Pancreas (tissue), 10 donors: Measurements from ENCODE around the gene SGO2. TPM values are rescaled to one million over a fixed set of nuclear protein-coding genes. Genes with fewer than 3 reads are reported as not detected.
"Not testable (repeated sequence)": the region's sequence is repeated elsewhere in the genome, so short reads cannot be mapped to it uniquely, and the experiment has no call there.

ENCODE experiments used
- ATAC-seq, 4 donors: fragments of 200-7000 bp; cut with Tn5 transposase; one replicate each; pipeline versions ENCODE4 v1.8.0 to v1.9.1; 2020; ENCODE audit warnings: mild to moderate bottlenecking in 4 of 4, moderate library complexity in 4 of 4
- DNase-seq, 6 donors: peaks; one replicate each; pipeline ENCODE4 v3.0.0-alpha.2; 2020
- FAIRE-seq: peaks from 2 replicates; lab custom pipeline; 2012; peaks lifted over from hg19 to GRCh38; lab: Jason Lieb, UNC
- H3K27ac ChIP-seq, 4 donors: fragments of 200-600 bp; sonication (generic); 1 replicate in 3 of 4; 2 replicates in 1 of 4; pipeline versions ENCODE4 v1.5.0 to v1.8.0; 2020
- H3K27me3 ChIP-seq, 4 donors: fragments of 200-600 bp; one replicate each; pipeline ENCODE4 v1.8.0; 2021
- H3K36me3 ChIP-seq, 3 donors: fragments of 200-600 bp; sonication (generic) in 1 of 3; one replicate each; pipeline versions ENCODE4 v1.5.0 to v1.8.0; 2020 to 2021
- H3K4me1 ChIP-seq, 3 donors: fragments of 200-600 bp; one replicate each; pipeline ENCODE4 v1.8.0; 2021
- H3K4me3 ChIP-seq, 4 donors: fragments of 200-600 bp; sonication (generic) in 2 of 4; one replicate each; pipeline versions ENCODE4 v1.5.0 to v1.8.0; 2020 to 2021
- H3K9me3 ChIP-seq, 4 donors: fragments of 200-600 bp; one replicate each; pipeline ENCODE4 v1.8.0; 2021
- WGBS, 2 donors: extraction: QIAGEN DNeasy Blood & Tissue Kit; methylation state at CpG; one replicate each; pipeline ENCODE4 v1.1.7; 2013; 5-methylcytosine and 5-hydroxymethylcytosine counted together
- intact Hi-C, 3 donors: fragments of 100-400 bp; cut with DNase I; formaldehyde crosslinking; loops; one replicate each; pipeline versions ENCODE4 v1.11.1 to v1.14.2; 2022
- polyA plus RNA-seq, 2 donors: library from polyadenylated mRNA; stranded (reverse); fragments of 200-250 nt; gene quantifications; one replicate each; pipeline ENCODE4 v1.2.3, GENCODE V29; 2013
- total RNA-seq, 6 donors: library from RNA; stranded (reverse); fragmentation: NEBNext Ultra II Directional in 4 of 6; extraction: Animal tissue kit (Norgen Biotek cat#: 25700) in 4 of 6; gene quantifications; one replicate each; pipeline versions ENCODE4 v1.2.1 to v1.2.4, GENCODE V29; 2021 to 2023
- TF ChIP-seq, protein P1 (sequence below), 4 donors: fragments of 200-600 bp; sonication (generic) in 3 of 4; IDR thresholded peaks; one replicate each; pipeline versions ENCODE4 v1.5.0 to v1.8.0; 2021; ENCODE audit warnings: antibody characterized with exemption in 4 of 4
- donor health status: healthy with polysubstance abuse.
- donor health status: DM: no; HTN: no; CAD: no; lungs with moderate emphysema.
- donor health status: DM: no; HTN: no; CAD: no.
- donor health status: control.
- donor health status: control.
- donor health status: Bipolar disorder and iron deficiency.
- donor health status: DM: yes; HTN: yes; CAD: no.
- donor health status: DM: no; HTN: no; CAD: no.
- donor health status: DM: no; HTN: no; CAD: no.
- donor health status: DM: yes; HTN: yes; CAD: no.

SGO2 gene
- total and polyA plus RNA-seq, 8 donors: 0.27 to 0.83 (median 0.52) TPM

DNA sequence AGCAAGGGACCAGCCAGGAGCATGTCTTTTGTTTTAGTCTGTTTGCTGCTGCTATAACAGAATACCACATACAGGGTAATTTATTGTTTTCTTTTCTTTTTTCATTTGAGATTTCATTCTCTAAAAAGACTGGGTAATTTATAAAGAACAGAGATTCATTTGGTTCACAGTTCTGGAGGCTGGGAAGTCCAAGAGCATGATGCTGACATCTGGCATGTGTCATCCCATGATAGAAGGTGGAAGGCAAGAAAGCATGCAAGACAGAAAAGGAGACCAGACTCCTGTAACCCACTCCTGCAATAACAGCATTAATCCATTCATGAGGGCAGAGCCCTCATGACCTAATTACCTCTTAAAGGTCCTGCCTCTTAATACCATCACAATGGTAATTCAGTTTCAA is 14.8 kb downstream of the SGO2 start:
- Histone ChIP-seq H3K4me1 (no peaks in the 10 kb centered on the region), H3K27ac (no peak overlapping the region), H3K4me3 (no peak overlapping the region), H3K36me3 (no peaks in the 10 kb centered on the region), H3K9me3 (no peaks in the 10 kb centered on the region), H3K27me3 (no peaks in the 10 kb centered on the region)
- ATAC-seq (no peak), DNase-seq (no peak), FAIRE-seq (no peak)
- intact Hi-C loops: no loop called here
- TF ChIP-seq, protein P1, sequence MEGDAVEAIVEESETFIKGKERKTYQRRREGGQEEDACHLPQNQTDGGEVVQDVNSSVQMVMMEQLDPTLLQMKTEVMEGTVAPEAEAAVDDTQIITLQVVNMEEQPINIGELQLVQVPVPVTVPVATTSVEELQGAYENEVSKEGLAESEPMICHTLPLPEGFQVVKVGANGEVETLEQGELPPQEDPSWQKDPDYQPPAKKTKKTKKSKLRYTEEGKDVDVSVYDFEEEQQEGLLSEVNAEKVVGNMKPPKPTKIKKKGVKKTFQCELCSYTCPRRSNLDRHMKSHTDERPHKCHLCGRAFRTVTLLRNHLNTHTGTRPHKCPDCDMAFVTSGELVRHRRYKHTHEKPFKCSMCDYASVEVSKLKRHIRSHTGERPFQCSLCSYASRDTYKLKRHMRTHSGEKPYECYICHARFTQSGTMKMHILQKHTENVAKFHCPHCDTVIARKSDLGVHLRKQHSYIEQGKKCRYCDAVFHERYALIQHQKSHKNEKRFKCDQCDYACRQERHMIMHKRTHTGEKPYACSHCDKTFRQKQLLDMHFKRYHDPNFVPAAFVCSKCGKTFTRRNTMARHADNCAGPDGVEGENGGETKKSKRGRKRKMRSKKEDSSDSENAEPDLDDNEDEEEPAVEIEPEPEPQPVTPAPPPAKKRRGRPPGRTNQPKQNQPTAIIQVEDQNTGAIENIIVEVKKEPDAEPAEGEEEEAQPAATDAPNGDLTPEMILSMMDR (IDR thresholded peaks at IDR 0.05): no peak

DNA sequence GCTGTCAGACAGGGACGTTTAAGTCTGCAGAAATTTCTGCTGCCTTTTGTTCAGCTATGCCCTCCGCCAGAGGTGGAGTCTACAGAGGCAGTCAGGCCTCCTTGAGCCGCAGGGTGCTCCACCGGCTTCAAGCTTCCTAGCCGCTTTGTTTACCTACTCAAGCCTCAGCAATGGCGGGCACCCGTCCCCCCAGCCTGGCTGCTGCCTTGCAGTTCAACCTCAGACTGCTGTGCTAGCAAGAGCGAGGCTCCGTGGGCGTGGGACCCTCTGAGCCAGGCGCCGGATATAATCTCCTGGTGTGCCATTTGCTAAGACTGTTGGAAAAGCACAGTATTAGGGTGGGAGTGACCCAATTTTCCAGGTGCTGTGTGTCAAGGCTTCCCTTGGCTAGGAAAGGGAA is 40.6 kb downstream of the SGO2 start:
- DNase-seq: peak in 1 of 6 donors; percentile 35
- WGBS, 2 donors: 90 to 93% methylated on average over 12 of the region's 12 CpGs
- intact Hi-C loops, H3K4me1 ChIP-seq, ATAC-seq, FAIRE-seq, H3K4me3 ChIP-seq, H3K9me3 ChIP-seq, H3K36me3 ChIP-seq, H3K27ac ChIP-seq, H3K27me3 ChIP-seq: not testable (repeated sequence)

GRCh38 chr2:200567932-200568331 is 41.9 kb downstream of the SGO2 start:
- no peaks in the 10 kb centered on the region for H3K36me3 ChIP-seq
- DNase-seq (no peak), FAIRE-seq (no peak), ATAC-seq (no peak)
- no peaks in the 10 kb centered on the region for H3K4me1 ChIP-seq
- H3K9me3 ChIP-seq: no peaks in the 10 kb centered on the region
- intact Hi-C loops: no loop called here
- H3K4me3 ChIP-seq: no peak overlapping the region
- H3K27me3 ChIP-seq: peaks cover 0 to 4% (median 0%) of the 10 kb centered on the region in 4 donors
- TF ChIP-seq, protein P1 (IDR thresholded peaks at IDR 0.05): no peak
- WGBS, 2 donors: 88 to 92% methylated on average over 3 of the region's 3 CpGs
- H3K27ac ChIP-seq: no peak overlapping the region

GRCh38 chr2:200575957-200576356 is 50.0 kb downstream of the SGO2 start:
- ATAC-seq (peak in 1 of 4 donors; percentile 36), FAIRE-seq (peak; percentile 75), DNase-seq (no peak)
- WGBS, 2 donors: 64 to 74% methylated on average over 2 of the region's 2 CpGs
- TF ChIP-seq, protein P1 (IDR thresholded peaks at IDR 0.05): peak in 2 of 4 donors; percentile 21 to 31
- H3K4me3 ChIP-seq: no peak overlapping the region
- H3K36me3 ChIP-seq: no peaks in the 10 kb centered on the region
- H3K27me3 ChIP-seq: no peaks in the 10 kb centered on the region
- intact Hi-C loops: loop anchor here in 2 of 3 donors (5.0 to 10.0 kb wide), 2 partner anchors 119 to 126 kb away; no protein-coding TSS in a partner anchor
- no peak overlapping the region for H3K27ac ChIP-seq
- no peaks in the 10 kb centered on the region for H3K4me1 ChIP-seq
- no peaks in the 10 kb centered on the region for H3K9me3 ChIP-seq

GRCh38 chr2:200577027-200577426 is 51.0 kb downstream of the SGO2 start:
- no peaks in the 10 kb centered on the region for H3K4me1 ChIP-seq
- FAIRE-seq (no peak), DNase-seq (no peak), ATAC-seq (no peak)
- WGBS, 2 donors: 75 to 81% methylated on average over 3 of the region's 3 CpGs
- intact Hi-C loops: loop anchor here in 2 of 3 donors (5.0 to 10.0 kb wide), 2 partner anchors 118 to 125 kb away; no protein-coding TSS in a partner anchor
- H3K4me3 ChIP-seq: no peak overlapping the region
- TF ChIP-seq, protein P1 (IDR thresholded peaks at IDR 0.05): no peak
- H3K27ac ChIP-seq: no peak overlapping the region
- no peaks in the 10 kb centered on the region for H3K27me3 ChIP-seq
- H3K36me3 ChIP-seq: no peaks in the 10 kb centered on the region
- H3K9me3 ChIP-seq: no peaks in the 10 kb centered on the region
